GM23248 (cell line): ENCODE results near the gene PTGS1.

Experiments used
- EZH2 ChIP-seq: fragments of 200-600 bp; sonication (generic); IDR thresholded peaks from 2 replicates; pipeline ENCODE4 v1.6.1; 2018; ENCODE audit warnings: antibody characterized with exemption, mild to moderate bottlenecking; ENCODE audit not compliant: insufficient read depth, poor library complexity, severe bottlenecking
- EZH2phosphoT487 ChIP-seq: fragments of 200-600 bp; sonication (generic); IDR thresholded peaks from 2 replicates; pipeline ENCODE4 v1.6.1; 2018; ENCODE audit warnings: antibody characterized with exemption, moderate library complexity, mild to moderate bottlenecking, low read depth; ENCODE audit not compliant: insufficient read depth

DNA sequence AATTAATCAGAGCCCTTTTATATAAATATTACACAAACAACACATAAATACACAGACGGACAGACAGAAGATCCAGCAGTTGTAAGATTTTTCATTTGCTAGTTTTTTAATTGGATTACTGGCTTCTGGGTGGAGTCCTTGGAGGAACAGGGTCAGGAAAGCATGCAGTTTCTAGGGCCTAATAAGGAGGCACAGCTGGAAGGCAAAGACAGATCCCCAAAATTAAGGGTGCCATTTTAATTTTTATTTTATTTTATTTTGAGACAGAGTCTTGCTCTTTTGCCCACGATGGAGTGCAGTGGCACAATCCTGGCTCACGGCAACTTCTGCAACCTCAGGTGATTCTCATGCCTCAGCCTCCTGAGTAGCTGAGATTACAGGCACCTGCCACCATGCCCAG is 49.5 kb downstream of the PTGS1 start:
- TF ChIP-seq EZH2 (no peak), EZH2phosphoT487 (no peak)
